Caco-2 (cell line): ENCODE measurements around the gene ANKDD1B. TPM values are rescaled to one million over a fixed set of nuclear protein-coding genes. Genes with fewer than 3 reads are reported as not detected.

ENCODE experiments used
- BruUV-seq: library from RNA; stranded (reverse); fragments of 400-500 nt; replicated peaks from 2 replicates; lab custom pipeline; 2021; lab: Mats Ljungman, UMichigan
- CTCF ChIA-PET: fragments of 300-600 bp; sonication (Branson Sonifier 250); formaldehyde crosslinking; loops from one replicate; lab custom pipeline; 2022; ENCODE audit warnings: antibody characterized with exemption; lab: Charles Lee
- POLR2A ChIA-PET: fragments of 300-600 bp; sonication (Branson Sonifier 250); formaldehyde crosslinking; loops from one replicate; lab custom pipeline; 2022; ENCODE audit warnings: antibody characterized with exemption; lab: Charles Lee
- DNase-seq, 2 experiments: peaks; one replicate each; pipeline versions ENCODE4 v3.0.0 to v3.0.0-alpha.2; 2020 to 2022
- H3K27me3 ChIP-seq: replicated peaks from 2 replicates; pipeline ENCODE4 v1.6.0; 2011; ENCODE audit warnings: low read length; ENCODE audit not compliant: control insufficient read depth, insufficient read depth
- H3K36me3 ChIP-seq: 2 replicates; pipeline ENCODE4 v1.5.1; 2011; ENCODE audit warnings: low read length; ENCODE audit not compliant: control insufficient read depth, insufficient read depth
- H3K4me1 ChIP-seq: fragments of 250-450 bp; sonication (Bioruptor Pico); 2 replicates; pipeline ENCODE4 v1.5.1; 2020; ENCODE audit warnings: mild to moderate bottlenecking
- H3K4me3 ChIP-seq: 2 replicates; pipeline ENCODE4 v1.5.1; 2011; ENCODE audit warnings: low read depth, mild to moderate bottlenecking, control low read depth, low read length
- H3K9me3 ChIP-seq: fragments of 250-450 bp; sonication (Bioruptor Pico); 2 replicates; pipeline ENCODE4 v1.5.1; 2020; ENCODE audit warnings: mild to moderate bottlenecking, moderate library complexity
- H3K27ac Mint-ChIP-seq: one replicate; pipeline ENCODE4 v1.8.0; 2022; ENCODE audit warnings: mixed read lengths; ENCODE audit not compliant: unreplicated experiment
- H3K27me3 Mint-ChIP-seq: one replicate; pipeline ENCODE4 v1.8.0; 2022; ENCODE audit warnings: mixed read lengths; ENCODE audit not compliant: insufficient read depth, unreplicated experiment
- H3K36me3 Mint-ChIP-seq: one replicate; pipeline ENCODE4 v1.8.0; 2022; ENCODE audit warnings: mild to moderate bottlenecking, mixed read lengths; ENCODE audit not compliant: insufficient read depth, unreplicated experiment
- H3K4me1 Mint-ChIP-seq: one replicate; pipeline ENCODE4 v1.8.0; 2022; ENCODE audit warnings: low read depth, mixed read lengths; ENCODE audit not compliant: unreplicated experiment
- H3K4me3 Mint-ChIP-seq: one replicate; pipeline ENCODE4 v1.8.0; 2022; ENCODE audit warnings: mild to moderate bottlenecking, moderate library complexity, mixed read lengths; ENCODE audit not compliant: unreplicated experiment
- H3K9me3 Mint-ChIP-seq: one replicate; pipeline ENCODE4 v1.8.0; 2022; ENCODE audit warnings: mixed read lengths; ENCODE audit not compliant: unreplicated experiment
- CTCF ChIP-seq, 2 experiments: fragments of 200-600 bp in 1 of 2; IDR thresholded peaks; 1 replicate in 1 of 2; 2 replicates in 1 of 2; pipeline versions ENCODE4 v1.5.1 to v1.8.0; 2011 to 2022; ENCODE audit warnings: antibody characterized with exemption in 1 of 2, control low read depth in 1 of 2, inconsistent platforms in 1 of 2, low read depth in 1 of 2, low read length in 1 of 2, mild to moderate bottlenecking in 1 of 2, moderate library complexity in 1 of 2; ENCODE audit not compliant: insufficient read depth in 1 of 2, severe bottlenecking in 1 of 2, unreplicated experiment in 1 of 2
- intact Hi-C: fragments of 100-400 bp; cut with micrococcal nuclease; formaldehyde crosslinking; loops from one replicate; pipeline ENCODE4 v1.10.0; 2022; ENCODE audit not compliant: unreplicated experiment
- total RNA-seq: library from RNA; stranded (reverse); gene quantifications from 2 replicates; pipeline ENCODE4 v1.2.3, GENCODE V29; 2022

The ANKDD1B gene
- total RNA-seq, 1 experiment from 2014 or later = 0.88 TPM

- H3K9me3 Mint-ChIP-seq = peaks cover 26% of the 10 kb centered on the region
- BruUV-seq = no TSS peak
Measured at GRCh38 chr5:75567710-75568109, 43.5 kb upstream of the ANKDD1B start.

GRCh38 chr5:75568202-75568601 lies 43.1 kb upstream of the ANKDD1B start:
- no peak overlapping the region for H3K4me3 ChIP-seq
- DNase-seq = no peak
- H3K27me3 ChIP-seq = no peaks in the 10 kb centered on the region
- ChIA-PET CTCF (no interaction called here), POLR2A (no interaction called here)
- TF ChIP-seq CTCF (IDR thresholded peaks at IDR 0.05; ENCODE audit: insufficient read depth in 1 of 2, low read depth in 1 of 2, low read length in 1 of 2, severe bottlenecking in 1 of 2, unreplicated experiment in 1 of 2) = no peak
- intact Hi-C loops = no loop called here
- peaks cover 5% of the 10 kb centered on the region for H3K36me3 Mint-ChIP-seq
- H3K4me1 ChIP-seq = peaks cover 23% of the 10 kb centered on the region
- H3K27ac Mint-ChIP-seq = no peak overlapping the region
- H3K9me3 ChIP-seq = no peaks in the 10 kb centered on the region
- H3K4me1 Mint-ChIP-seq = peaks cover 16% of the 10 kb centered on the region
- H3K4me3 Mint-ChIP-seq = no peak overlapping the region
- H3K9me3 Mint-ChIP-seq = peaks cover 23% of the 10 kb centered on the region
- H3K27me3 Mint-ChIP-seq = no peaks in the 10 kb centered on the region
- H3K36me3 ChIP-seq = no peaks in the 10 kb centered on the region
- BruUV-seq = no TSS peak

More at GRCh38 chr5:75567710-75568109, 43.5 kb upstream of the ANKDD1B start:
- H3K4me3 ChIP-seq = no peak overlapping the region
- Mint-ChIP-seq H3K36me3 (peaks cover 5% of the 10 kb centered on the region), H3K27ac (no peak overlapping the region), H3K4me3 (no peak overlapping the region), H3K27me3 (no peaks in the 10 kb centered on the region), H3K4me1 (peaks cover 16% of the 10 kb centered on the region)
- no peaks in the 10 kb centered on the region for H3K36me3 ChIP-seq
- no peaks in the 10 kb centered on the region for H3K9me3 ChIP-seq
- peaks cover 23% of the 10 kb centered on the region for H3K4me1 ChIP-seq
- DNase-seq = no peak
- intact Hi-C loops = no loop called here
- POLR2A ChIA-PET = no interaction called here
- CTCF ChIA-PET = no interaction called here
- no peak for TF ChIP-seq CTCF (IDR thresholded peaks at IDR 0.05; ENCODE audit: insufficient read depth in 1 of 2, low read depth in 1 of 2, low read length in 1 of 2, severe bottlenecking in 1 of 2, unreplicated experiment in 1 of 2)
- no peaks in the 10 kb centered on the region for H3K27me3 ChIP-seq

GRCh38 chr5:75571547-75571946 lies 39.7 kb upstream of the ANKDD1B start:
- no peaks in the 10 kb centered on the region for H3K27me3 ChIP-seq
- H3K4me3 ChIP-seq = no peak overlapping the region
- no peaks in the 10 kb centered on the region for H3K9me3 ChIP-seq
- DNase-seq = no peak
- Mint-ChIP-seq H3K27ac (no peak overlapping the region), H3K4me1 (peaks cover 9% of the 10 kb centered on the region), H3K4me3 (no peak overlapping the region), H3K9me3 (no peaks in the 10 kb centered on the region), H3K36me3 (peaks cover 5% of the 10 kb centered on the region), H3K27me3 (no peaks in the 10 kb centered on the region)
- BruUV-seq = no TSS peak
- intact Hi-C loops = no loop called here
- no peak for TF ChIP-seq CTCF (IDR thresholded peaks at IDR 0.05; ENCODE audit: insufficient read depth in 1 of 2, low read depth in 1 of 2, low read length in 1 of 2, severe bottlenecking in 1 of 2, unreplicated experiment in 1 of 2)
- ChIA-PET POLR2A (no interaction called here), CTCF (no interaction called here)
- H3K36me3 ChIP-seq = no peaks in the 10 kb centered on the region
- peaks cover 13% of the 10 kb centered on the region for H3K4me1 ChIP-seq
